ENCODE data around the gene RASGRP4.

RASGRP4 gene

DNA sequence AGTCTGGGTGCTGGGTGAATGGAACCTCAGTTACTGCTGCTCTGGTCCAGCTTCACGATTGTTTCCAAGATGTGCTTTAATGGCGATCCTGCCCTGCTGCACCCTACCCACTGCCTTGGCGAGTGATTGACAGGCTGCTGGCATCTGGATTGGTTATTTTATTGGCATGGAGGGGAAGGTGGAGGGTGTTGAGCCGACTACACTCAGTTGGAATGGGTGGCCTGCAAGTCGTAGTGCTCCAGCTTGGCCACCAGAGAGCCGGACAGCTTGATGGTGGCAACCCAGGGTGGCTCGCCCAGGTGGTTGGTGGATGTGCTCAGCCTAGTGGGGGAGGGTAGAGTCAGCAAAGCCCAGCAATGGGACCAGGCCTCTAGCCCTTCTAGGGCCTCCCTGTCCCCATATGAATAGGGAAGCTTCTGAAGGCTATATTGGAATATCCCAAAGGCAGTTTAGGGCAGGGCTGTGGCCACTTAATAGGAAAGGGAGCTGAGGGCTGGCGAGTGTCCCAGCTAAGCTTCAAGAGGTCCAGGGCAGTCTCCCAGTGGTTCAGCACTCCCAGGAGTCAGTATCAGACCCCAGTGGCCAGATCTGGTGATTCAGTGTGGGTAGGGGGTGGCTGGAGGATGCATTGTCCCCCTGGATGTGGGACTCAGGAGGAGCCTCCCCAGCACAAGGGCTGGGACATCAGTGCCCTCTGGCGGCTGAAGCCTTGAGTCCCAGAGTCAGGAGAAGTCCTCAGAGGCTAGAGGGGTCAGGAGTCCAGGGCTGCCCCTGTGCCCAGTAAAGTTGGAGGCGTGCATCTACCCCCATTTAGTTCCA, 41.6 kb downstream of the RASGRP4 start (continued):
- TF ChIP-seq, protein P1, sequence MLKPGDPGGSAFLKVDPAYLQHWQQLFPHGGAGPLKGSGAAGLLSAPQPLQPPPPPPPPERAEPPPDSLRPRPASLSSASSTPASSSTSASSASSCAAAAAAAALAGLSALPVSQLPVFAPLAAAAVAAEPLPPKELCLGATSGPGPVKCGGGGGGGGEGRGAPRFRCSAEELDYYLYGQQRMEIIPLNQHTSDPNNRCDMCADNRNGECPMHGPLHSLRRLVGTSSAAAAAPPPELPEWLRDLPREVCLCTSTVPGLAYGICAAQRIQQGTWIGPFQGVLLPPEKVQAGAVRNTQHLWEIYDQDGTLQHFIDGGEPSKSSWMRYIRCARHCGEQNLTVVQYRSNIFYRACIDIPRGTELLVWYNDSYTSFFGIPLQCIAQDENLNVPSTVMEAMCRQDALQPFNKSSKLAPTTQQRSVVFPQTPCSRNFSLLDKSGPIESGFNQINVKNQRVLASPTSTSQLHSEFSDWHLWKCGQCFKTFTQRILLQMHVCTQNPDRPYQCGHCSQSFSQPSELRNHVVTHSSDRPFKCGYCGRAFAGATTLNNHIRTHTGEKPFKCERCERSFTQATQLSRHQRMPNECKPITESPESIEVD (tag by site-specific recombination; IDR thresholded peaks at IDR 0.05) = no peak
- TF ChIP-seq ZNF654 (tag by site-specific recombination; IDR thresholded peaks at IDR 0.05; ENCODE audit: low read depth) (no peak; the same call in 1 of the 2 replicates), ZNF707 (tag by site-specific recombination; IDR thresholded peaks at IDR 0.05) (no peak), ZNF335 (tag by site-specific recombination; conservative IDR thresholded peaks at IDR 0.05) (no peak), ZNF510 (tag by site-specific recombination; IDR thresholded peaks at IDR 0.05; ENCODE audit: insufficient replicate concordance) (no peak), GLIS1 (tag by site-specific recombination; IDR thresholded peaks at IDR 0.05) (peak; percentile 83), ZNF610 (tag by site-specific recombination; IDR thresholded peaks at IDR 0.05; ENCODE audit: borderline replicate concordance) (no peak), ZFP41 (tag by site-specific recombination; IDR thresholded peaks at IDR 0.05; ENCODE audit: borderline replicate concordance) (no peak), ZBTB20 (tag by site-specific recombination; IDR thresholded peaks at IDR 0.05) (no peak), ZNF623 (tag by site-specific recombination; IDR thresholded peaks at IDR 0.05) (no peak), BCL11A (tag by site-specific recombination; IDR thresholded peaks at IDR 0.05; ENCODE audit: low read depth) (no peak), ZEB2 (tag by site-specific recombination; IDR thresholded peaks at IDR 0.05) (no peak), MYNN (tag by site-specific recombination; IDR thresholded peaks at IDR 0.05; ENCODE audit: borderline replicate concordance) (no peak), HOXD13 (CRISPR knock-in tag; IDR thresholded peaks at IDR 0.05; ENCODE audit: borderline replicate concordance) (no peak), ZNF561 (tag by site-specific recombination; IDR thresholded peaks at IDR 0.05; ENCODE audit: borderline replicate concordance) (no peak), ZNF354C (tag by site-specific recombination; IDR thresholded peaks at IDR 0.05; ENCODE audit: borderline replicate concordance, low read depth) (no peak), ZNF19 (tag by site-specific recombination; IDR thresholded peaks at IDR 0.05; ENCODE audit: low read depth) (no peak), ZBTB17 (tag by site-specific recombination; IDR thresholded peaks at IDR 0.05) (no peak)
- TF ChIP-seq, protein P2, sequence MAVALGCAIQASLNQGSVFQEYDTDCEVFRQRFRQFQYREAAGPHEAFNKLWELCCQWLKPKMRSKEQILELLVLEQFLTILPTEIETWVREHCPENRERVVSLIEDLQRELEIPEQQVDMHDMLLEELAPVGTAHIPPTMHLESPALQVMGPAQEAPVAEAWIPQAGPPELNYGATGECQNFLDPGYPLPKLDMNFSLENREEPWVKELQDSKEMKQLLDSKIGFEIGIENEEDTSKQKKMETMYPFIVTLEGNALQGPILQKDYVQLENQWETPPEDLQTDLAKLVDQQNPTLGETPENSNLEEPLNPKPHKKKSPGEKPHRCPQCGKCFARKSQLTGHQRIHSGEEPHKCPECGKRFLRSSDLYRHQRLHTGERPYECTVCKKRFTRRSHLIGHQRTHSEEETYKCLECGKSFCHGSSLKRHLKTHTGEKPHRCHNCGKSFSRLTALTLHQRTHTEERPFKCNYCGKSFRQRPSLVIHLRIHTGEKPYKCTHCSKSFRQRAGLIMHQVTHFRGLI (tag by site-specific recombination; IDR thresholded peaks at IDR 0.05) = no peak
- TF ChIP-seq, protein P3, sequence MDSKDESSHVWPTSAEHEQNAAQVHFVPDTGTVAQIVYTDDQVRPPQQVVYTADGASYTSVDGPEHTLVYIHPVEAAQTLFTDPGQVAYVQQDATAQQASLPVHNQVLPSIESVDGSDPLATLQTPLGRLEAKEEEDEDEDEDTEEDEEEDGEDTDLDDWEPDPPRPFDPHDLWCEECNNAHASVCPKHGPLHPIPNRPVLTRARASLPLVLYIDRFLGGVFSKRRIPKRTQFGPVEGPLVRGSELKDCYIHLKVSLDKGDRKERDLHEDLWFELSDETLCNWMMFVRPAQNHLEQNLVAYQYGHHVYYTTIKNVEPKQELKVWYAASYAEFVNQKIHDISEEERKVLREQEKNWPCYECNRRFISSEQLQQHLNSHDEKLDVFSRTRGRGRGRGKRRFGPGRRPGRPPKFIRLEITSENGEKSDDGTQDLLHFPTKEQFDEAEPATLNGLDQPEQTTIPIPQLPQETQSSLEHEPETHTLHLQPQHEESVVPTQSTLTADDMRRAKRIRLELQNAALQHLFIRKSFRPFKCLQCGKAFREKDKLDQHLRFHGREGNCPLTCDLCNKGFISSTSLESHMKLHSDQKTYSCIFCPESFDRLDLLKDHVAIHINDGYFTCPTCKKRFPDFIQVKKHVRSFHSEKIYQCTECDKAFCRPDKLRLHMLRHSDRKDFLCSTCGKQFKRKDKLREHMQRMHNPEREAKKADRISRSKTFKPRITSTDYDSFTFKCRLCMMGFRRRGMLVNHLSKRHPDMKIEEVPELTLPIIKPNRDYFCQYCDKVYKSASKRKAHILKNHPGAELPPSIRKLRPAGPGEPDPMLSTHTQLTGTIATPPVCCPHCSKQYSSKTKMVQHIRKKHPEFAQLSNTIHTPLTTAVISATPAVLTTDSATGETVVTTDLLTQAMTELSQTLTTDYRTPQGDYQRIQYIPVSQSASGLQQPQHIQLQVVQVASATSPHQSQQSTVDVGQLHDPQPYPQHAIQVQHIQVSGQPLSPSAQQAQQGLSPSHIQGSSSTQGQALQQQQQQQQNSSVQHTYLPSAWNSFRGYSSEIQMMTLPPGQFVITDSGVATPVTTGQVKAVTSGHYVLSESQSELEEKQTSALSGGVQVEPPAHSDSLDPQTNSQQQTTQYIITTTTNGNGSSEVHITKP (tag by site-specific recombination; IDR thresholded peaks at IDR 0.05) = peak; percentile 98
- TF ChIP-seq, protein P4, sequence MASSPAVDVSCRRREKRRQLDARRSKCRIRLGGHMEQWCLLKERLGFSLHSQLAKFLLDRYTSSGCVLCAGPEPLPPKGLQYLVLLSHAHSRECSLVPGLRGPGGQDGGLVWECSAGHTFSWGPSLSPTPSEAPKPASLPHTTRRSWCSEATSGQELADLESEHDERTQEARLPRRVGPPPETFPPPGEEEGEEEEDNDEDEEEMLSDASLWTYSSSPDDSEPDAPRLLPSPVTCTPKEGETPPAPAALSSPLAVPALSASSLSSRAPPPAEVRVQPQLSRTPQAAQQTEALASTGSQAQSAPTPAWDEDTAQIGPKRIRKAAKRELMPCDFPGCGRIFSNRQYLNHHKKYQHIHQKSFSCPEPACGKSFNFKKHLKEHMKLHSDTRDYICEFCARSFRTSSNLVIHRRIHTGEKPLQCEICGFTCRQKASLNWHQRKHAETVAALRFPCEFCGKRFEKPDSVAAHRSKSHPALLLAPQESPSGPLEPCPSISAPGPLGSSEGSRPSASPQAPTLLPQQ (tag by site-specific recombination; IDR thresholded peaks at IDR 0.05) = no peak
